ENCODE measurements around the gene FOXC2.

FOXC2 gene

GRCh38 chr16:86519649-86520316, 46.8 kb upstream of the FOXC2 start:
- no peak for DNase-seq (ENCODE audit: low spot score)
- no peak overlapping the region for H3K27ac ChIP-seq (ENCODE audit: poor library complexity, severe bottlenecking)
- no peaks in the 10 kb centered on the region for H3K36me3 ChIP-seq (ENCODE audit: low read depth)
- no peak overlapping the region for H3K4me3 ChIP-seq (ENCODE audit: severe bottlenecking)
- H3K27me3 ChIP-seq (ENCODE audit: insufficient read depth, poor library complexity, severe bottlenecking), result peaks cover 94% of the 10 kb centered on the region
- TF ChIP-seq CTCF (IDR thresholded peaks at IDR 0.05; ENCODE audit: poor library complexity, severe bottlenecking), result peak; percentile 92
- H3K9me3 ChIP-seq (ENCODE audit: severe bottlenecking), result no peaks in the 10 kb centered on the region
- no peak for ATAC-seq (ENCODE audit: low read depth)
- H3K4me1 ChIP-seq (ENCODE audit: insufficient read depth, poor library complexity, severe bottlenecking), result no peaks in the 10 kb centered on the region

- no peaks in the 10 kb centered on the region for H3K4me1 ChIP-seq (ENCODE audit: insufficient read depth, poor library complexity, severe bottlenecking)
- no peaks in the 10 kb centered on the region for H3K36me3 ChIP-seq (ENCODE audit: low read depth)
- no peak overlapping the region for H3K4me3 ChIP-seq (ENCODE audit: severe bottlenecking)
- TF ChIP-seq CTCF (IDR thresholded peaks at IDR 0.05; ENCODE audit: poor library complexity, severe bottlenecking), result peak; percentile 71
- no peaks in the 10 kb centered on the region for H3K9me3 ChIP-seq (ENCODE audit: severe bottlenecking)
- no peak overlapping the region for H3K27ac ChIP-seq (ENCODE audit: poor library complexity, severe bottlenecking)
- DNase-seq (ENCODE audit: low spot score) (no peak), ATAC-seq (ENCODE audit: low read depth) (no peak)
- peaks cover 92% of the 10 kb centered on the region for H3K27me3 ChIP-seq (ENCODE audit: insufficient read depth, poor library complexity, severe bottlenecking)
Measured at GRCh38 chr16:86520317-86521210, 46.1 kb upstream of the FOXC2 start.

- no peaks in the 10 kb centered on the region for H3K36me3 ChIP-seq (ENCODE audit: low read depth)
- no peak for TF ChIP-seq CTCF (IDR thresholded peaks at IDR 0.05; ENCODE audit: poor library complexity, severe bottlenecking)
- DNase-seq (ENCODE audit: low spot score) (no peak), ATAC-seq (ENCODE audit: low read depth) (no peak)
- H3K4me3 ChIP-seq (ENCODE audit: severe bottlenecking), result no peak overlapping the region
- H3K27ac ChIP-seq (ENCODE audit: poor library complexity, severe bottlenecking), result no peak overlapping the region
- H3K4me1 ChIP-seq (ENCODE audit: insufficient read depth, poor library complexity, severe bottlenecking), result no peaks in the 10 kb centered on the region
- peaks cover 82% of the 10 kb centered on the region for H3K27me3 ChIP-seq (ENCODE audit: insufficient read depth, poor library complexity, severe bottlenecking)
- H3K9me3 ChIP-seq (ENCODE audit: severe bottlenecking), result no peaks in the 10 kb centered on the region
Measured at GRCh38 chr16:86521236-86522197, 45.1 kb upstream of the FOXC2 start.

GRCh38 chr16:86522634-86523033, 44.0 kb upstream of the FOXC2 start:
- H3K27me3 ChIP-seq (ENCODE audit: insufficient read depth, poor library complexity, severe bottlenecking), result peaks cover 71% of the 10 kb centered on the region
- H3K9me3 ChIP-seq (ENCODE audit: severe bottlenecking), result no peaks in the 10 kb centered on the region
- no peak for TF ChIP-seq CTCF (IDR thresholded peaks at IDR 0.05; ENCODE audit: poor library complexity, severe bottlenecking)
- no peak overlapping the region for H3K27ac ChIP-seq (ENCODE audit: poor library complexity, severe bottlenecking)
- ATAC-seq (ENCODE audit: low read depth) (no peak), DNase-seq (ENCODE audit: low spot score) (no peak)
- no peak overlapping the region for H3K4me3 ChIP-seq (ENCODE audit: severe bottlenecking)
- H3K4me1 ChIP-seq (ENCODE audit: insufficient read depth, poor library complexity, severe bottlenecking), result no peaks in the 10 kb centered on the region
- no peaks in the 10 kb centered on the region for H3K36me3 ChIP-seq (ENCODE audit: low read depth)

Measured in RWPE2 (cell line).